Measurements from ENCODE around the gene MRPL14.
"Not testable (repeated sequence)": the region's sequence is repeated elsewhere in the genome, so short reads cannot be mapped to it uniquely, and the experiment has no call there.

Gene MRPL14

DNA sequence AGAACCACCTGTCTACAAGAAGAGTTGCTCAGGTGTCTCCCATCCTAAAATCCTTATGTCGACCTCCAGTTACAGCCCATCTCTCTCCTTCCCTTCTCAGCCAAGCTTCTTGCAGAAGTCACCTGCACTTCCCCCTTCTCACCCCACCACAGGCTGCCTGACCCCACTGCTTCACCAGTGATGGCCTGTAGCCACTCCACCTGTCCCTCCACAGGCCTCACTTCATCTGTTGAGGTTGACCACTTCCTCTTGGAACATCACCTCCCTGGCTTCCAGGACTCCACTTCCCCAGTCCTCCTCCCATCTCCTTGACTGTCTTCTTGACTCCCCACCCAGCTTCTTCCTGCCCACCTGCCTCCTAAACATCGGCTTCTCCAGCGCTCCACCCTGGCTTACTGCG lies 25.4 kb downstream of the MRPL14 start:
- no peak for DNase-seq (ENCODE audit: low read depth in 2 of 2)

GRCh38 chr6:44100088-44100550 lies 27.1 kb downstream of the MRPL14 start:
- no peak for DNase-seq (ENCODE audit: low read depth in 2 of 2)

DNA sequence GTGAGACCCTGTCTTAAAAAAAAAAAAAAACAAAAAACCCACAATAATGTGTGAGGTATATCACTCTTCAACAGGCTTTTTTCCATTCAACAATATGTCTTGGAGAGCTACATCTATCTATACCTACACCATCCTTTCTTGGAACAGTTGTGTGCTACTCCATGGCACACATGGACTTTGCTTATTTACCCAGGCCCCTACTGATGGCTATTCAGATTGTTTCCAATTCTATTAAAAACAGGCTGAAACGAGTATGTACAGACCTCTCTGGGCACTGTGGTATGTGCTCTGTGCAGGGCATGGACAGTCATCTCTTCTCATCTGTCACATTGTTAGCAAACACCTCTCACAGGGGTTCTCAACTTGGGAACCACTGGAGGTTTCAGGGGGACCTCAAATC lies 28.1 kb downstream of the MRPL14 start:
- no peak for DNase-seq (ENCODE audit: low read depth in 2 of 2)

DNA sequence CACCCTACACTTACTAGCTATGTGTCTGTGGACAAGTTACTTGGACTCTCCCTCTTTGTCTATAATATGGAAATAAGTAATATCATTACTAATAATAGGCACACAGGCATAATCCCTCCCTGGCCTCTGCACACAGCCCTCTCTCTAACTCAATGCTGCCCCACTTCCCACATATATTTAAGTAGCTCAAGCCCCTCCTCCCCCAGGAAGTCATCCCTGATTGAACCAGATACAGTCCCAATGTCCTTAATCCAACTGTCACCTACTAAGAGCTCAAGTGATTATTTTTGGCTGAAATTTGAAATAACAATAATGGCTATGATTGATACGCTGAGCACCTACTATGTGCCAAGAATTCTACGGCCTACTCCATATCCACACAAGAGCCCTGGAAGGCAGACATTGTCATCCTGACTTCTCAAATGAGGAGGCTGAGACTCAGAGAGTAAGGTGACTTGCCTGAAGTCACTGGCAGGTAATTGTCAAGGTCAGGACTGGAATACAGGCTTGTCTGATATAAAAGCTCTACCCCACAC lies 29.4 kb downstream of the MRPL14 start:
- DNase-seq (ENCODE audit: low read depth in 2 of 2), result no peak

- peak; percentile 14 to 21 for DNase-seq (ENCODE audit: low read depth in 2 of 2)
Measured at GRCh38 chr6:44096612-44097011, 30.6 kb downstream of the MRPL14 start.

DNA sequence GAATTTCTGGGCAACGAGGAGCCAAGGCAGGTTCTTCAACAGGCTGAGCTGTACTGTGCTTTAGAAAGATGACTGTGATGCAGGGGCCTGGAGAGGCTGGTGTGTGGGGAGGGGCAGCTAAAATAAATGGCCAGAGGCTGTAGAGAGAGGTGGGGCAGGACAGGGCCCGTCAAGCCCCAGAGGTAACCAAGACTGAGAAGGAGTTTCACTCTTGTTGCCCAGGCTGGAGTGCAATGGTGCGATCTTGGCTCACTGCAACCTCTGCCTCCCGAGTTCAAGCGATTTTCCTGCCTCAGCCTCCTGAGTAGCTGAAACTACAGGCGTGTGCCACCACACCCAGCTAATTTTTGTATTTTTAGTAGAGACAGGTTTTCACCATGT lies 32.0 kb downstream of the MRPL14 start:
- not testable (repeated sequence) for DNase-seq (ENCODE audit: low read depth in 2 of 2)

DNA sequence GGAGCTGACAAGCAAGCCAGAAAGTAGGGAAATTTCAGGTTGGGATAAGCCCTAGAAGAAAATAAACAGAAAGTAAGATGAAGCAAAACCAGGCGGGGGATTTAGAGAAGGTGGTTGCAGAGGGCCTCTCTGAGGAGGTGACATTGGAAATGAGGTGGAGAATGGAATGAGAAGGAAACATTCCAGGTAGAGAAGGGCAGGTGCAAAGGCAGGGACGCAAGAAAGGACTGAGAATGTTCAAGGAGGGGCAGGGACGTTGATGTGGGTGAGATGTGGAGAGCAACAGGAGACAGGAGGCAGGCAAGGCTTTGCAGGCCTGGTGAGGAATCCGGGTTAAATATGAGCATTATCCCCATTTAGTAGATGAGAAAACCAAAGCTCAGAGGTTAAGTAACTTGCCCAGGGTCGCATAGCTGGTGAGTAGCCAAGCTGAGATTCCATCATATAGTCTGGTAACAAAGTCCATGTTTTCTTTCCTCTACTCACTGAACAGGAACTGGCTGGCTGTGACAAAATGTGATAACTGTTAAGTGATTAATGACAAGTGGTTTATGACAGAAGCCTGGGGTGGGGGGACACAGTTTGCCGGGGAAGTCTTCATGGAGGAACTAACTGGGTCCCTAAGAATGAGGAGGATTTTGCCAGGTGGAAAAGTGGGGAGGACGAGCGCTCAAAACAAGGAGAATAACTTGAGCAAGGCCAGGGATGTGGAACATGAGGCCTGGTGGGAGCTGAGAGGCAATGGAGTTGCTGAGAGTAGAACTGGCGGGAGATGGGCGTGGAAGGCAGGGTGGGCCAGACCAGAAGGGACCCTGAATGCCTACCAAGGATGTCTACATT lies 32.6 kb downstream of the MRPL14 start:
- no peak for DNase-seq (ENCODE audit: low read depth in 2 of 2)

DNA sequence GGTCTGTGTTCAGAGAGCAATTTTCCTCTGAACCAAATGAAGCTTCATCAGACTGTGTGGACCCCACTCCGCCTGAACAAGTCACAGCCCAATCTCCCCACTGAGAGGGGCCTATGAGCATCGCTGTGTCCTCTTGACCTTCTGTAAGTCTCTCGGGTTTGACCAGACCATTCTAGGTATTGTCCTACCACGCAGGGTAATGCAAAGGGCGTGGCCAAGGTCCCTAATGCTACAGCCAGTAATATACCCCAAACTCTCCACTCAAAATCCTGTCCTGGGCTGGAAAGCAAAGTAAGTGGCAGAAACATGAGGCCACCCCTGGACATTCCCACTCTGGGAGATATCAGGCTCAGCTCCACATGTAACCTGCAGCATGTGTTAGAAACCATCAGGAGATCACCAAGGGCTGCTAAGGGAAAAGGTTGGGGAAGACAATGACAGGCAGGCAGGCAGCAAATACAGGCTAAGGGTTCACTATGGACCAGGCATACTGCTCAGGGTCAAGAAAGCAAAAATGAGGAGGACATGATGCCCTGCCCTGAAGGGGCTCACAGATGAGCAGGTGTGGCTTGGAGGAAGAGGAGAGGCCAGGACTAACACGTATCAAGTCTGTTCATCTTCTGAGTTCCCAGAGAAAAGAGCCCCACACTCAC lies 33.4 kb downstream of the MRPL14 start:
- DNase-seq (ENCODE audit: low read depth in 2 of 2), result no peak

- no peak for DNase-seq (ENCODE audit: low read depth in 2 of 2)
Measured at GRCh38 chr6:44093066-44093465, 34.2 kb downstream of the MRPL14 start.

- no peak for DNase-seq (ENCODE audit: low read depth in 2 of 2)
Measured at GRCh38 chr6:44091981-44092884, 35.0 kb downstream of the MRPL14 start.

GRCh38 chr6:44091356-44091755 lies 35.9 kb downstream of the MRPL14 start:
- DNase-seq (ENCODE audit: low read depth in 2 of 2), result not testable (repeated sequence)

DNA sequence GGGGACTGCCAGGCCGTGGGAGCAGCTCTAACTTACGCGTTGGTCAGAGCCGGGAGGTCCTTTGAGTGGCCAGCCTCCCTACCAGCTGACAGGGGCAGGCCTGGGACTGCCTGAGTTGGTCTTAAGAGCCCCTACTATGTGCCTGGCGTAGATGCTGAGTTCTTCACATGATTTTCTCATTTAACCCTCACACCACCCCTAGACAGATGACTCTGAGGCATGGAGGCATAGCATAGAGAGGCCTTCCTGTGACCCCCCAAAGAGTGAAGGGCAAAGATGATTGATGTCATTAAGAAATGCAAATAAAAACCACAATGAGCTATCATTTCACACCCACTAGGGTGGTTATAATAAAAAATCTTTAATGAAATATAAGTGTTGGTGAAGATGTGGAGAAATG lies 36.8 kb downstream of the MRPL14 start:
- no peak for DNase-seq (ENCODE audit: low read depth in 2 of 2)

- no peak for DNase-seq (ENCODE audit: low read depth in 2 of 2)
Measured at GRCh38 chr6:44088827-44089590, 38.2 kb downstream of the MRPL14 start.

GRCh38 chr6:44087623-44088022 lies 39.6 kb downstream of the MRPL14 start:
- no peak for DNase-seq (ENCODE audit: low read depth in 2 of 2)

DNA sequence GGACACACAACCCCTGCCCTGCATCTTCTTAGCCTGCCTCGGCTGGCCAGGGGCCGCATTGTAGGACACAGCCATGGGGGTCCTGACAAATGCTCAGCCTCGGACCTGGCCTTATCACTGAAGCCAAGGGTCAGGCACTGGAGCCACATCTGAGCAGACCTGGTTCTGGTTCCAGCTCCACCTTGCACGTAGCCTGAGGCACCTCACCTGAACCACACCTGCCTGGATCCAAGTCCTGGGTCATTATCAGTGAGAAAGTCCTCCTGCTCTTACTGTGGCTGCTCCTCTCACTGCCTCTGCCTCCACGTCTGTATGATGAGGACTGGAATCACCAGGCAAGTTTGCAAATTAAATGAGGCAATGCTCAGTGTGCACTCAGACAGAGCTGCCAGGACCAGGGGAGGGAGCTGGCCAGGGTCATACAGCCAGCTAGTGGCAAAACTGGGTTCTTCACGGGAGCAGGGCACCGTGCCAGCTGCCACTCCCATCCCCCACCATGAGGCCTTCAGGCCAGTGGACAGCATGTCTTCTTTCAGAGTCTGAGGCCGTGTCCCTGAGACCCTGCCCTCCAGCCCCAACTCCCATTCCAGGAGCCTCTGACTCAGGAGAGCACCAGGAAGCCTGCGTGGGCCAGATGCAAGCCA lies 40.2 kb downstream of the MRPL14 start:
- no peak for DNase-seq (ENCODE audit: low read depth in 2 of 2)

GRCh38 chr6:44085219-44085618 lies 42.0 kb downstream of the MRPL14 start:
- DNase-seq (ENCODE audit: low read depth in 2 of 2), result no peak

DNA sequence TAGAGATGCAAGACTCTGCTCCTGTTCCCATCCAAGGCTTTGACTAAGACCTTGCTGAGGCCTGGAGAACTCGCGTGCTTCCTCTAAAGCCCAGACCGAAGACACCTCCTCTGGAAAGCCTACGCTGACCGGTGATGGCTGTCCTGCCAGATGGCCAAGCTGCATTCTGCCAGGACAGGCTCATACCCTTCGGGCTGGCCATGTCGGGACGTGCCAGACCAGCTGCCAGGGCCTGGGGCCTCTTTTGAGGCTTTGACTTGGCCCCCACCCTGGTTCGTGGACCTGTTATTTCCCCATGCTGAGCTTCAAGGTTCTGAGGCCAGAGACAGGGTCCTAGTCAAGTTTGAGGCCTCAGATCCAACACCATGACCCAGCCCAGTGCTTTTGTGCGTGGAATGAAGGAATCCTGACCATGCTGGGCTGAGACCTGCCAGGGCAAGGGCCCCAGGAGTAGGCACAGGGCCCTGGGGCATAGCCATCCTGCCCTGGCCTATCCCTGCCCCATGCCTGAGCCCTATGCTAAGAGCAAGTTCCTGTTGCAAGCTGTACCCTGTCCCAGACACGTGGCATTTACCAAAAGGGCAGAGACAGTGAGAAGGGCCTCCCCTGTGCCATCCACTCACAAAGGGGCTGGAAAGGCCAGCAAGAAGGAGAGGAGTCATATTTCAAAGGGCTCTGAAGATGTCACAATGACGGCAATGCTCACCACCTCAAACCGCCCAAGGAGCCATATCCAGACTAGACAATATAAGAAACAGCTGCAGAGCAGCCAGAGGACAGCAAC lies 42.8 kb downstream of the MRPL14 start:
- DNase-seq (ENCODE audit: low read depth in 2 of 2), result no peak

DNA sequence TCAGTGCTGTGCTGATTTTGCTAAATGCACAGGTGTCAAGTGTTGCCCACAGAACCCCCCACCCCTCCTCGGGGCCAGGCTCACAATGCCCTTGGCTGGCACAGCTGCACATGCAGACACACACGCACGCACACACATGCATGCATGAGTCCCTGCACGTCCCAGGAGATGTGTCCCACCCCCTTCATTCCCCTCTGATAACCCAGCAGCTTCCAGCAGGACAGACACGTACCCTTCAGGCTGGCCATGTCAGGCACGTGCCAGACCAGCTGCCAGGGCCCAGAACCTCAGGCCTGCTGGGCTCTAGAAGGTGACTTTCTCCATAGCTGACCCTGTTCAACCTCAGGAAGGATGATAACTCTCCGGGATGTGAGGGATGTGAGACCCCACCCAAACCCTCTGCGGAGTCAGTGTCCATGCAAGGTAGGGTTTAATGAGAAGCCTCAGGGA lies 44.4 kb downstream of the MRPL14 start:
- no peak for DNase-seq (ENCODE audit: low read depth in 2 of 2)

GRCh38 chr6:44081753-44082152 lies 45.5 kb downstream of the MRPL14 start:
- no peak for DNase-seq (ENCODE audit: low read depth in 2 of 2)

All from fibroblast of skin of left biceps (primary cell).